ENCODE measurements around the gene KYAT1. TPM values are rescaled to one million over a fixed set of nuclear protein-coding genes. Genes with fewer than 3 reads are reported as not detected.
"Not testable (repeated sequence)": the region's sequence is repeated elsewhere in the genome, so short reads cannot be mapped to it uniquely, and the experiment has no call there.

KYAT1 gene
- total RNA-seq, 4 donors from 2014 or later: 1.6 to 3.5 TPM; not detected in 2

DNA sequence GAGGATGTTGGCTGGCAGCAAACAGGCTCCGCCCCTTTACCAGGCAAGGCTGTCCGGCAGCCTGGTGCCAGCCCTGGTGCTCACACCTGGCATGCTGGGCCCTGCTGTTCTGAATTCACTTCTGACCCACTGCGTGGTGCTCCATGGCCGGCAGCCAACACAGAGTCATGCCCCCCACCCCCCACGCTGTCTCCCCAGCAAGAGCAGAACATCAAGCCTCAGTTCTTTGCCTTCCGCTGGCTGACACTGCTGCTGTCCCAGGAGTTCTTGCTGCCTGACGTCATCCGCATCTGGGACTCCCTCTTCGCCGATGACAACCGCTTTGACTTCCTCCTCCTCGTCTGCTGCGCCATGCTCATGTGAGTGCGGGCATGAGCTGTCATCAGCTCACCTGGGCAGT lies 76.1 kb downstream of the KYAT1 start:
- no peaks in the 10 kb centered on the region for H3K4me1 ChIP-seq
- intact Hi-C loops (cut with DNase I; ENCODE audit: low total_unique reads): no loop called here

DNA sequence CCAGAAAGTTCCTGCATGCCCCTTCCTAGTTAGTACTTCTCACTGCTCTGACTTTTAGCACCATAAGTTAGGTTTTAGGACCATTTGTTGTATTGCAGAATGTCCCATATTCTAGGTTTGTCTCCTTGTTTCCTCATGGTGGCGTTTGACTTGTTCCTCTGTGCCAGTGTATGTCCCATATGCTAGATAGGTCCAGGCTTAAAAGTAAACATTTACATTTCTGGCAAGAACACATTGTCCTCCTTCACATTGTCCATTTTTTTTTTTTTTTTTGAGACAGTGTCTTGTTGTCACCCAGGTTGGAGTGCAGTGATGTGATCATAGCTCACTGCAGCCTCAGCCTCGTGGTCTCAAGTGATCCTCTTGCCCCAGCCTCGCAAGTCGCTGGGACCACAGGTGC lies 79.3 kb downstream of the KYAT1 start:
- TF ChIP-seq, protein P1, sequence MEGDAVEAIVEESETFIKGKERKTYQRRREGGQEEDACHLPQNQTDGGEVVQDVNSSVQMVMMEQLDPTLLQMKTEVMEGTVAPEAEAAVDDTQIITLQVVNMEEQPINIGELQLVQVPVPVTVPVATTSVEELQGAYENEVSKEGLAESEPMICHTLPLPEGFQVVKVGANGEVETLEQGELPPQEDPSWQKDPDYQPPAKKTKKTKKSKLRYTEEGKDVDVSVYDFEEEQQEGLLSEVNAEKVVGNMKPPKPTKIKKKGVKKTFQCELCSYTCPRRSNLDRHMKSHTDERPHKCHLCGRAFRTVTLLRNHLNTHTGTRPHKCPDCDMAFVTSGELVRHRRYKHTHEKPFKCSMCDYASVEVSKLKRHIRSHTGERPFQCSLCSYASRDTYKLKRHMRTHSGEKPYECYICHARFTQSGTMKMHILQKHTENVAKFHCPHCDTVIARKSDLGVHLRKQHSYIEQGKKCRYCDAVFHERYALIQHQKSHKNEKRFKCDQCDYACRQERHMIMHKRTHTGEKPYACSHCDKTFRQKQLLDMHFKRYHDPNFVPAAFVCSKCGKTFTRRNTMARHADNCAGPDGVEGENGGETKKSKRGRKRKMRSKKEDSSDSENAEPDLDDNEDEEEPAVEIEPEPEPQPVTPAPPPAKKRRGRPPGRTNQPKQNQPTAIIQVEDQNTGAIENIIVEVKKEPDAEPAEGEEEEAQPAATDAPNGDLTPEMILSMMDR (IDR thresholded peaks at IDR 0.05): no peak
- TF ChIP-seq POLR2AphosphoS5 (IDR thresholded peaks at IDR 0.05): no peak
- no peak for TF ChIP-seq EP300 (IDR thresholded peaks at IDR 0.05; ENCODE audit: low read depth)
- no peak for TF ChIP-seq POLR2A (IDR thresholded peaks at IDR 0.05)
- in situ Hi-C loops (cut with MboI; ENCODE audit: low pct_ligation_motif_present in 1 of 4, low pct_unique_long_range_greater_than_20kb in 1 of 4, low sequenced_read_pairs in 3 of 4) (no loop called here), intact Hi-C loops (cut with DNase I; ENCODE audit: low total_unique reads) (no loop called here)
- 90 to 93% methylated on average over 4 of the region's 4 CpGs for WGBS, 2 donors (ENCODE audit: low coverage in 1 of 2)
- Histone ChIP-seq H3K27me3 (no peaks in the 10 kb centered on the region), H3K4me3 (no peak overlapping the region), H3K36me3 (peaks cover 0 to 57% (median 26%) of the 10 kb centered on the region in 4 donors), H3K27ac (no peak overlapping the region), H3K4me1 (no peaks in the 10 kb centered on the region), H3K9me3 (no peaks in the 10 kb centered on the region)
- DNase-seq: no peak

More for the DNA sequence above, 76.1 kb downstream of the KYAT1 start:
- H3K27me3 ChIP-seq: no peaks in the 10 kb centered on the region
- DNase-seq: no peak
- WGBS, 2 donors (ENCODE audit: low coverage in 1 of 2): 85% methylated on average over 14 of the region's 14 CpGs; no CpG with 5 or more reads in 1 of the 2 donors
- in situ Hi-C loops (cut with MboI; ENCODE audit: low pct_ligation_motif_present in 1 of 4, low pct_unique_long_range_greater_than_20kb in 1 of 4, low sequenced_read_pairs in 3 of 4): no loop called here
- TF ChIP-seq POLR2AphosphoS5 (IDR thresholded peaks at IDR 0.05) (no peak), EP300 (IDR thresholded peaks at IDR 0.05; ENCODE audit: low read depth) (no peak), POLR2A (IDR thresholded peaks at IDR 0.05) (no peak)
- TF ChIP-seq, protein P1 (IDR thresholded peaks at IDR 0.05): no peak
- H3K9me3 ChIP-seq: no peaks in the 10 kb centered on the region
- no peak overlapping the region for H3K27ac ChIP-seq
- no peak overlapping the region for H3K4me3 ChIP-seq
- H3K36me3 ChIP-seq: peaks cover 0 to 43% (median 12%) of the 10 kb centered on the region in 4 donors

GRCh38 chr9:128800061-128800460 lies 81.7 kb downstream of the KYAT1 start:
- Histone ChIP-seq H3K27me3 (no peaks in the 10 kb centered on the region), H3K36me3 (peaks cover 0 to 60% (median 25%) of the 10 kb centered on the region in 4 donors), H3K4me1 (no peaks in the 10 kb centered on the region), H3K4me3 (no peak overlapping the region), H3K9me3 (no peaks in the 10 kb centered on the region), H3K27ac (no peak overlapping the region)
- DNase-seq: no peak
- TF ChIP-seq EP300 (IDR thresholded peaks at IDR 0.05; ENCODE audit: low read depth) (no peak), POLR2A (IDR thresholded peaks at IDR 0.05) (no peak), POLR2AphosphoS5 (IDR thresholded peaks at IDR 0.05) (no peak)
- TF ChIP-seq, protein P1 (IDR thresholded peaks at IDR 0.05): no peak
- WGBS, 2 donors (ENCODE audit: low coverage in 1 of 2): 77 to 96% methylated on average over 6 to 7 of the region's 7 CpGs
- intact Hi-C loops (cut with DNase I; ENCODE audit: low total_unique reads): no loop called here
- in situ Hi-C loops (cut with MboI; ENCODE audit: low pct_ligation_motif_present in 1 of 4, low pct_unique_long_range_greater_than_20kb in 1 of 4, low sequenced_read_pairs in 3 of 4): no loop called here

GRCh38 chr9:128798896-128799295 lies 82.9 kb downstream of the KYAT1 start:
- in situ Hi-C loops (cut with MboI; ENCODE audit: low pct_ligation_motif_present in 1 of 4, low pct_unique_long_range_greater_than_20kb in 1 of 4, low sequenced_read_pairs in 3 of 4) (no loop called here), intact Hi-C loops (cut with DNase I; ENCODE audit: low total_unique reads) (no loop called here)
- 80% methylated on average over 8 of the region's 8 CpGs; no CpG with 5 or more reads in 1 of the 2 donors for WGBS, 2 donors (ENCODE audit: low coverage in 1 of 2)
- no peak for TF ChIP-seq POLR2AphosphoS5 (IDR thresholded peaks at IDR 0.05)
- no peak for TF ChIP-seq POLR2A (IDR thresholded peaks at IDR 0.05)
- TF ChIP-seq, protein P1 (IDR thresholded peaks at IDR 0.05): no peak
- no peak for TF ChIP-seq EP300 (IDR thresholded peaks at IDR 0.05; ENCODE audit: low read depth)
- no peaks in the 10 kb centered on the region for H3K4me1 ChIP-seq
- no peak overlapping the region for H3K27ac ChIP-seq
- no peaks in the 10 kb centered on the region for H3K9me3 ChIP-seq
- no peaks in the 10 kb centered on the region for H3K27me3 ChIP-seq
- H3K36me3 ChIP-seq: peaks cover 0 to 60% (median 24%) of the 10 kb centered on the region in 4 donors
- no peak overlapping the region for H3K4me3 ChIP-seq
- DNase-seq: no peak

DNA sequence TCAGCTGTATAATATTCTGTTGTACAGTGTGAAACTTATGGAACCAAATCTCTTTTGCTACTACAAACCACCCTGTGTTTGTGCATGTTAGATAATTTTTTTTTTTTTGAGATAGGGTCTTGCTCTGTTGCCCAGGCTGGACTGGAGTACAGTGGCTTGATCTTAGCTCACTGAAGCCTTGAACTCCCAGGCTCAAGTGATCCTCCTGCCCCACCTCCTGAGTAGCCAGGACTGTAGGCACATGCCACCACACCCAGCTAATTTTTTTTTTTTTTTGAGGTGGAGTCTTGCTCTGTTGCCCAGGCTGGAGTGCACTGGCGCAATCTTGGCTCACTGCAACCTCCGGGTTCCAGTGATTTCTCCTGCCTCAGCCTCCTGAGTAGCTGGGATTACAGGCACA lies 86.8 kb downstream of the KYAT1 start:
- WGBS, 2 donors (ENCODE audit: low coverage in 1 of 2): 48 to 50% methylated on average over 2 of the region's 2 CpGs
- peaks cover 0 to 53% (median 24%) of the 10 kb centered on the region in 4 donors for H3K36me3 ChIP-seq
- in situ Hi-C loops (cut with MboI; ENCODE audit: low pct_ligation_motif_present in 1 of 4, low pct_unique_long_range_greater_than_20kb in 1 of 4, low sequenced_read_pairs in 3 of 4); intact Hi-C loops (cut with DNase I; ENCODE audit: low total_unique reads); H3K4me3 ChIP-seq; H3K27me3 ChIP-seq; H3K9me3 ChIP-seq; H3K4me1 ChIP-seq; H3K27ac ChIP-seq; DNase-seq: not testable (repeated sequence)
